ENCODE measurements around the gene TP53I3.
A peak's percentile ranks its signal among the peaks of the same experiment; 100 is the strongest.
"Not testable (repeated sequence)": the region's sequence is repeated elsewhere in the genome, so short reads cannot be mapped to it uniquely, and the experiment has no call there.

The TP53I3 gene

GRCh38 chr2:24084386-24085199 is at the start of gene TP53I3:
Gene TP53I3 (minus strand): TSS chr2:24084834. CDS start chr2:24084326, 508 bp downstream.
- peak; percentile 65 for DNase-seq

- DNase-seq, result no peak
Observed at GRCh38 chr2:24132543-24132942, 47.9 kb upstream of the TP53I3 start.

- DNase-seq, result no peak
Observed at GRCh38 chr2:24125956-24126355, 41.3 kb upstream of the TP53I3 start.

- DNase-seq, result peak; percentile 26
Observed at GRCh38 chr2:24123922-24124580, 39.4 kb upstream of the TP53I3 start.

GRCh38 chr2:24123195-24123921 is 38.7 kb upstream of the TP53I3 start, which contains the start of the genes FAM228B and PFN4:
Gene FAM228B (plus strand): TSS chr2:24123469. CDS start chr2:24124362, 893 bp downstream.
Gene PFN4 (minus strand): TSS chr2:24123334. CDS start chr2:24122535, 799 bp downstream.
- peak; percentile 54 for DNase-seq

- DNase-seq, result no peak
Observed at GRCh38 chr2:24122366-24123194, 37.9 kb upstream of the TP53I3 start.

GRCh38 chr2:24121469-24121868 is 36.8 kb upstream of the TP53I3 start:
- peak; percentile 66 for DNase-seq

- no peak for DNase-seq
Observed at GRCh38 chr2:24121066-24121465, 36.4 kb upstream of the TP53I3 start.

GRCh38 chr2:24117902-24118301 is 33.3 kb upstream of the TP53I3 start:
- no peak for DNase-seq

GRCh38 chr2:24115057-24115456 is 30.4 kb upstream of the TP53I3 start:
- DNase-seq, result no peak

- DNase-seq, result no peak
Observed at GRCh38 chr2:24111407-24111901, 26.8 kb upstream of the TP53I3 start.

- DNase-seq, result no peak
Observed at GRCh38 chr2:24110660-24111303, 26.1 kb upstream of the TP53I3 start.

GRCh38 chr2:24109431-24109830 is 24.8 kb upstream of the TP53I3 start:
- not testable (repeated sequence) for DNase-seq

GRCh38 chr2:24107336-24107735 is 22.7 kb upstream of the TP53I3 start:
- DNase-seq, result no peak

- DNase-seq, result no peak
Observed at GRCh38 chr2:24106786-24107185, 22.2 kb upstream of the TP53I3 start.

GRCh38 chr2:24105816-24106215 is 21.2 kb upstream of the TP53I3 start:
- DNase-seq, result no peak

GRCh38 chr2:24104906-24105305 is 20.3 kb upstream of the TP53I3 start:
- no peak for DNase-seq

GRCh38 chr2:24104110-24104650 is 19.5 kb upstream of the TP53I3 start:
- DNase-seq, result no peak

GRCh38 chr2:24102677-24103076 is 18.0 kb upstream of the TP53I3 start:
- no peak for DNase-seq

- DNase-seq, result no peak
Observed at GRCh38 chr2:24101992-24102391, 17.4 kb upstream of the TP53I3 start.

GRCh38 chr2:24100732-24101131 is 16.1 kb upstream of the TP53I3 start:
- not testable (repeated sequence) for DNase-seq

Data from NCI-H1092 (cell line).